Vagina (tissue), 1 donor: Measurements from ENCODE around the gene ATP6V0E2. TPM values are rescaled to one million over a fixed set of nuclear protein-coding genes. Genes with fewer than 3 reads are reported as not detected.

ENCODE experiments used
- small RNA-seq: library from RNA; depleted of rRNA; stranded (forward); fragments of <200 nt; gene quantifications from one replicate; pipeline ENCODE3, GENCODE V24; 2016
- total RNA-seq: library from RNA; depleted of rRNA; stranded (reverse); fragments of >200 nt; gene quantifications from one replicate; pipeline ENCODE4 v1.2.3, GENCODE V29; 2016

The ATP6V0E2 gene
- total RNA-seq, 1 donor from 2014 or later = 13.3 TPM

Small RNA genes within 50 kb of the gene (small RNA-seq; reads per million reads assigned to genes)
- not detected for gene AC093458.1

Other genes with a start within 250 kb of the ATP6V0E2 start
- gene ZNF467, start 100.4 kb upstream of the ATP6V0E2 start, total RNA-seq = 13.3 TPM
- 21.1 TPM for gene ZNF862, start 35.6 kb upstream of the ATP6V0E2 start, total RNA-seq